Peyer's patch (tissue), 4 donors: Measurements from ENCODE around the gene IL4I1. TPM values are rescaled to one million over a fixed set of nuclear protein-coding genes. Genes with fewer than 3 reads are reported as not detected.
"Not testable (repeated sequence)": the region's sequence is repeated elsewhere in the genome, so short reads cannot be mapped to it uniquely, and the experiment has no call there.

Experiments used
- DNase-seq, 3 donors: peaks; one replicate each; pipeline ENCODE4 v3.0.0-alpha.2; 2017 to 2019
- H3K27ac ChIP-seq, 4 donors: fragments of 200-600 bp; sonication (generic); one replicate each; pipeline ENCODE4 v1.5.1; 2016 to 2019
- H3K27me3 ChIP-seq, 2 donors: fragments of 200-600 bp; sonication (generic); one replicate each; pipeline ENCODE4 v1.5.1; 2019
- H3K36me3 ChIP-seq, 3 donors: fragments of 200-600 bp; sonication (generic); one replicate each; pipeline ENCODE4 v1.5.1; 2016 to 2019
- H3K4me1 ChIP-seq, 4 donors: fragments of 200-600 bp; sonication (generic); one replicate each; pipeline ENCODE4 v1.5.1; 2016 to 2019
- H3K4me3 ChIP-seq, 4 donors: fragments of 200-600 bp; sonication (generic); 1 replicate in 3 of 4; 2 replicates in 1 of 4; pipeline ENCODE4 v1.5.1; 2016 to 2019; ENCODE audit warnings: mild to moderate bottlenecking in 1 of 4
- H3K9me3 ChIP-seq, 4 donors: fragments of 200-600 bp; sonication (generic); one replicate each; pipeline ENCODE4 v1.5.1; 2016 to 2019; ENCODE audit warnings: mild to moderate bottlenecking in 1 of 4
- POLR2A ChIP-seq, 2 donors: fragments of 450-650 bp; IDR thresholded peaks; one replicate each; pipeline ENCODE4 v1.5.1; 2017; ENCODE audit warnings: antibody characterized with exemption in 2 of 2, mild to moderate bottlenecking in 2 of 2, moderate library complexity in 2 of 2
- total RNA-seq, 4 donors: library from RNA; depleted of rRNA; stranded (reverse); fragments of >200 nt; gene quantifications; one replicate each; pipeline ENCODE4 v1.1.0, GENCODE V29; 2016
- TF ChIP-seq, protein P1 (sequence below), 6 experiments: fragments of 450-650 bp in 4 of 6; fragments of 200-600 bp in 2 of 6; sonication (generic) in 1 of 6; IDR thresholded peaks; one replicate each; pipeline ENCODE4 v1.5.1; 2017 to 2019; ENCODE audit warnings: antibody characterized with exemption in 6 of 6, mild to moderate bottlenecking in 3 of 6, moderate library complexity in 1 of 6

IL4I1 gene
- total RNA-seq, 4 donors from 2014 or later, result not detected

DNA sequence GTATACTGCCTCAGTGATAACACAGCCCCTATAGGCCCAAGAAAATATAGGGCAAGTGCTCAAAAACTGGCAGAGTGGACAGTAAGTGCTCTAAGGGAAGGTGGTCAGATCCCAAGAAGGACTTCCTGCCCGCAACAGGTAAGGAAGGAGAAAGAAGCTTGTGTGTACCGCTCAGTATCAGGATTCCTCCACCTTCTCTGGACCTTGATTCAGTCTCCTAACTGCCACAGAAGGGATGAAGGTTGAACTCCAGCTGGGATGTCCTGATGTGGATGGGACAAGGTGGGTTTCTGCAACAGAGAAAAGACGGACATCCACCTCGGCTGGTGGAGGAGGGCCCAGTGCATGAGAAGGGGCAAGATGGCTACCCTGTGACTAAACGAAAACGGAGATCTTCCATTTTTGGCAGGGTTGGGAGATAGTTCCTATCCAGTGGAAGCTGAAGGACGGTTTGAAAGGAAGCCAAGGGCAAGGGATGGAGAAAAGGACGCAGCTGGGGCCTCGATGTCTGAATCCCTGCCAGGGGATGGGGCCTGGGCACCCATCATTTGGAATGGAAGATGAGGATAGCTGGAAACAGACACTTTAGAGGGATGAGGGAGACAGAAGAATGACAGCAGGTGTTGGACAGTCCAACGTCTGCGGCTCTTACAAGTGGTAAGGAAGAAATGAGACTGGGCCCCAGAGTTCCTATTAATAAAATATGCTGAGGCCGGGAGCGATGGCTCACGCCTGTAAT is 31.0 kb upstream of the IL4I1 start:
- H3K27ac ChIP-seq, result peak overlapping the region in 2 of 4 donors; percentile 92
- H3K27me3 ChIP-seq, result no peaks in the 10 kb centered on the region
- H3K4me3 ChIP-seq, result peak overlapping the region in 2 of 4 donors; percentile 6 to 93

GRCh38 chr19:49926515-49926914 is 29.8 kb upstream of the IL4I1 start:
- DNase-seq, result no peak
- peaks cover 0 to 28% (median 8%) of the 10 kb centered on the region in 4 donors for H3K4me1 ChIP-seq
- H3K36me3 ChIP-seq, result peaks cover 0 to 30% (median 0%) of the 10 kb centered on the region in 3 donors

More for the DNA sequence above, 31.0 kb upstream of the IL4I1 start:
- no peak for DNase-seq
- Histone ChIP-seq H3K36me3 (peaks cover 0 to 27% (median 0%) of the 10 kb centered on the region in 3 donors), H3K4me1 (peaks cover 0 to 28% (median 7%) of the 10 kb centered on the region in 4 donors), H3K9me3 (no peaks in the 10 kb centered on the region)
- no peak for TF ChIP-seq POLR2A (IDR thresholded peaks at IDR 0.05)
- TF ChIP-seq, protein P1, sequence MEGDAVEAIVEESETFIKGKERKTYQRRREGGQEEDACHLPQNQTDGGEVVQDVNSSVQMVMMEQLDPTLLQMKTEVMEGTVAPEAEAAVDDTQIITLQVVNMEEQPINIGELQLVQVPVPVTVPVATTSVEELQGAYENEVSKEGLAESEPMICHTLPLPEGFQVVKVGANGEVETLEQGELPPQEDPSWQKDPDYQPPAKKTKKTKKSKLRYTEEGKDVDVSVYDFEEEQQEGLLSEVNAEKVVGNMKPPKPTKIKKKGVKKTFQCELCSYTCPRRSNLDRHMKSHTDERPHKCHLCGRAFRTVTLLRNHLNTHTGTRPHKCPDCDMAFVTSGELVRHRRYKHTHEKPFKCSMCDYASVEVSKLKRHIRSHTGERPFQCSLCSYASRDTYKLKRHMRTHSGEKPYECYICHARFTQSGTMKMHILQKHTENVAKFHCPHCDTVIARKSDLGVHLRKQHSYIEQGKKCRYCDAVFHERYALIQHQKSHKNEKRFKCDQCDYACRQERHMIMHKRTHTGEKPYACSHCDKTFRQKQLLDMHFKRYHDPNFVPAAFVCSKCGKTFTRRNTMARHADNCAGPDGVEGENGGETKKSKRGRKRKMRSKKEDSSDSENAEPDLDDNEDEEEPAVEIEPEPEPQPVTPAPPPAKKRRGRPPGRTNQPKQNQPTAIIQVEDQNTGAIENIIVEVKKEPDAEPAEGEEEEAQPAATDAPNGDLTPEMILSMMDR (IDR thresholded peaks at IDR 0.05), result no peak

DNA sequence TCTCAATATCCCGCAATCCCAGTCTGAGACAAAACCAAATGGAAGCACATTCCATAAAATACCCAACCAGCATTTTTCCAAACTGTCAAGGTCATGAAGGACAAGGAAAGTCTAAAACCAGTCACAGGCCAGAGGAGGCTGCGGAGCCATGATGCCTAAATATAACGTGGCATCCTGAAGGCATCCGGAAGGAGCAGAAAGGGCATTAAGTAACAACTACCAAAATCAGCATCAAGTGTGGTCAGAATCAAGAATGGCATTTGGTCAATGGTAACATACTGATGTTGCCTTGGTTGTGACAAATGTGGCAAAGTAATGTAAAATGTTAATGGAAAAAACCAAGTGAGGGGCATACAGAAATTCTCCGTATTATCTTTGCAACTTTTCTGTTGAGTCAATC is 28.8 kb upstream of the IL4I1 start:
- no peak for TF ChIP-seq POLR2A (IDR thresholded peaks at IDR 0.05)
- TF ChIP-seq, protein P1 (IDR thresholded peaks at IDR 0.05), result no peak
- no peak overlapping the region for H3K4me3 ChIP-seq
- peaks cover 0 to 26% (median 8%) of the 10 kb centered on the region in 4 donors for H3K4me1 ChIP-seq
- H3K27me3 ChIP-seq, result no peaks in the 10 kb centered on the region
- no peak overlapping the region for H3K27ac ChIP-seq
- peaks cover 0 to 38% (median 0%) of the 10 kb centered on the region in 3 donors for H3K36me3 ChIP-seq
- no peak for DNase-seq
- no peaks in the 10 kb centered on the region for H3K9me3 ChIP-seq

More at GRCh38 chr19:49926515-49926914, 29.8 kb upstream of the IL4I1 start:
- no peak overlapping the region for H3K4me3 ChIP-seq
- no peaks in the 10 kb centered on the region for H3K27me3 ChIP-seq
- H3K27ac ChIP-seq, result no peak overlapping the region
- no peaks in the 10 kb centered on the region for H3K9me3 ChIP-seq
- no peak for TF ChIP-seq POLR2A (IDR thresholded peaks at IDR 0.05)
- TF ChIP-seq, protein P1 (IDR thresholded peaks at IDR 0.05), result no peak

- H3K4me3 ChIP-seq, H3K27ac ChIP-seq, H3K9me3 ChIP-seq, DNase-seq, H3K27me3 ChIP-seq: not testable (repeated sequence)
- Histone ChIP-seq H3K36me3 (peaks cover 0 to 40% (median 0%) of the 10 kb centered on the region in 3 donors), H3K4me1 (peaks cover 0 to 20% (median 6%) of the 10 kb centered on the region in 4 donors)
These were observed 28.2 kb upstream of the IL4I1 start for GRCh38 chr19:49924881-49925210.

GRCh38 chr19:49924004-49924880 is 27.6 kb upstream of the IL4I1 start:
- no peaks in the 10 kb centered on the region for H3K27me3 ChIP-seq
- peaks cover 0 to 40% (median 0%) of the 10 kb centered on the region in 3 donors for H3K36me3 ChIP-seq
- H3K4me1 ChIP-seq, result peaks cover 0 to 20% (median 6%) of the 10 kb centered on the region in 4 donors
- TF ChIP-seq, protein P1 (IDR thresholded peaks at IDR 0.05), result no peak
- TF ChIP-seq POLR2A (IDR thresholded peaks at IDR 0.05), result no peak
- no peak overlapping the region for H3K4me3 ChIP-seq
- H3K27ac ChIP-seq, result peak overlapping the region in 1 of 4 donors; percentile 7
- H3K9me3 ChIP-seq, result no peaks in the 10 kb centered on the region
- DNase-seq, result no peak
